Measurements from ENCODE around the gene ATP6V1F. TPM values are rescaled to one million over a fixed set of nuclear protein-coding genes. Genes with fewer than 3 reads are reported as not detected.

The ATP6V1F gene
- total RNA-seq, 1 experiment from 2014 or later: 149 TPM

- no TSS peak for BruUV-seq (replicated peaks)
- ChIA-PET POLR2A (no interaction called here), RAD21 (ENCODE audit: low non-redundant PET in 1 of 2, low total read pairs in 2 of 2, uncharacterized antibody in 2 of 2, unreplicated experiment in 2 of 2) (interaction anchor here (0.6 to 2.0 kb wide), 4 partner anchors 21 to 272 kb away, joined by 3 to 7 read pairs (median 4); no protein-coding TSS in a partner anchor), CTCF (interaction anchor here (0.6 to 2.5 kb wide), 9 partner anchors 9 to 481 kb away, joined by 3 to 16 read pairs (median 12); partner anchors contain the start of gene ATP6V1F)
- Histone ChIP-seq H2AFZ (ENCODE audit: low read depth, low read length, poor library complexity, severe bottlenecking) (no peak overlapping the region), H4K20me1 (ENCODE audit: insufficient read depth) (no peaks in the 10 kb centered on the region), H3K9ac (ENCODE audit: low read length) (no peak overlapping the region), H3K36me3 (ENCODE audit: control insufficient read depth in 1 of 2, insufficient read depth in 2 of 2, low read length in 2 of 2) (no peaks in the 10 kb centered on the region), H3K27ac (ENCODE audit: low read depth, low read length) (no peak overlapping the region), H3K9me2 (ENCODE audit: insufficient read depth) (no peaks in the 10 kb centered on the region), H3K4me1 (ENCODE audit: control insufficient read depth in 1 of 2, insufficient read depth in 2 of 2, low read length in 2 of 2) (no peaks in the 10 kb centered on the region), H3K9me3 (ENCODE audit: control insufficient read depth in 1 of 2, insufficient read depth in 1 of 2, low read depth in 1 of 2, low read length in 2 of 2) (no peaks in the 10 kb centered on the region), H3K4me2 (ENCODE audit: low read length) (no peak overlapping the region), H3K79me2 (ENCODE audit: insufficient read depth, low read length) (no peaks in the 10 kb centered on the region), H3K4me3 (replicated peaks in 1 of 2; ENCODE audit: low read depth in 1 of 2, low read length in 2 of 2) (no peak overlapping the region), H3K27me3 (ENCODE audit: insufficient read depth, low read length) (no peaks in the 10 kb centered on the region)
- TF ChIP-seq SRF (IDR thresholded peaks at IDR 0.05; ENCODE audit: low read depth): no peak
- DNase-seq (ENCODE audit: low read depth, low spot score) (no peak), ATAC-seq (no peak)
- intact Hi-C loops (cut with micrococcal nuclease): loop anchor here (2.0 to 5.0 kb wide), 3 partner anchors 18 to 409 kb away; partner anchors contain the start of gene ATP6V1F
These were observed 18.3 kb downstream of the ATP6V1F start for GRCh38 chr7:128880791-128881457.

- no TSS peak for BruUV-seq (replicated peaks)
- no peak for ATAC-seq
These were observed 18.9 kb downstream of the ATP6V1F start for GRCh38 chr7:128881458-128882125.

More at GRCh38 chr7:128881458-128882125, 18.9 kb downstream of the ATP6V1F start:
- CTCF ChIA-PET: interaction anchor here (0.6 to 2.5 kb wide), 5 partner anchors 10 to 482 kb away, joined by 3 to 16 read pairs (median 6); partner anchors contain the start of gene ATP6V1F
- RAD21 ChIA-PET (ENCODE audit: low non-redundant PET in 1 of 2, low total read pairs in 2 of 2, uncharacterized antibody in 2 of 2, unreplicated experiment in 2 of 2): interaction anchor here in 1 of 2 experiments (2.0 kb wide), 1 partner anchor 273 kb away, joined by 5 read pairs; no protein-coding TSS in a partner anchor
- Histone ChIP-seq H3K4me1 (ENCODE audit: control insufficient read depth in 1 of 2, insufficient read depth in 2 of 2, low read length in 2 of 2) (no peaks in the 10 kb centered on the region), H2AFZ (ENCODE audit: low read depth, low read length, poor library complexity, severe bottlenecking) (no peak overlapping the region), H3K79me2 (ENCODE audit: insufficient read depth, low read length) (no peaks in the 10 kb centered on the region), H3K36me3 (ENCODE audit: control insufficient read depth in 1 of 2, insufficient read depth in 2 of 2, low read length in 2 of 2) (no peaks in the 10 kb centered on the region), H3K4me2 (ENCODE audit: low read length) (no peak overlapping the region), H3K9me3 (ENCODE audit: control insufficient read depth in 1 of 2, insufficient read depth in 1 of 2, low read depth in 1 of 2, low read length in 2 of 2) (no peaks in the 10 kb centered on the region), H3K9me2 (ENCODE audit: insufficient read depth) (no peaks in the 10 kb centered on the region), H4K20me1 (ENCODE audit: insufficient read depth) (no peaks in the 10 kb centered on the region), H3K4me3 (replicated peaks in 1 of 2; ENCODE audit: low read depth in 1 of 2, low read length in 2 of 2) (no peak overlapping the region), H3K27me3 (ENCODE audit: insufficient read depth, low read length) (no peaks in the 10 kb centered on the region), H3K27ac (ENCODE audit: low read depth, low read length) (no peak overlapping the region), H3K9ac (ENCODE audit: low read length) (no peak overlapping the region)
- no peak for DNase-seq (ENCODE audit: low read depth, low spot score)
- POLR2A ChIA-PET: no interaction called here
- TF ChIP-seq FOSL1 (IDR thresholded peaks at IDR 0.05; ENCODE audit: low read depth): no peak
- no peak for TF ChIP-seq EZH2phosphoT487 (IDR thresholded peaks at IDR 0.05; ENCODE audit: borderline replicate concordance)
- TF ChIP-seq YY1 (IDR thresholded peaks at IDR 0.05; ENCODE audit: extremely low read depth, insufficient replicate concordance, low read depth, low read length): no peak
- no peak for TF ChIP-seq EZH2 (IDR thresholded peaks at IDR 0.05)
- TF ChIP-seq ATF3 (IDR thresholded peaks at IDR 0.05): no peak
- TF ChIP-seq CBX3 (IDR thresholded peaks at IDR 0.05; ENCODE audit: low read depth): no peak
- intact Hi-C loops (cut with micrococcal nuclease): loop anchor here (2.0 to 5.0 kb wide), 4 partner anchors 19 to 455 kb away; partner anchors contain the start of gene ATP6V1F
